Caco-2 (cell line): ENCODE data around the gene THG1L. TPM values are rescaled to one million over a fixed set of nuclear protein-coding genes. Genes with fewer than 3 reads are reported as not detected.

Experiments used
- BruUV-seq: library from RNA; stranded (reverse); fragments of 400-500 nt; replicated peaks from 2 replicates; lab custom pipeline; 2021; lab: Mats Ljungman, UMichigan
- CTCF ChIA-PET: fragments of 300-600 bp; sonication (Branson Sonifier 250); formaldehyde crosslinking; loops from one replicate; lab custom pipeline; 2022; ENCODE audit warnings: antibody characterized with exemption; lab: Charles Lee
- POLR2A ChIA-PET: fragments of 300-600 bp; sonication (Branson Sonifier 250); formaldehyde crosslinking; loops from one replicate; lab custom pipeline; 2022; ENCODE audit warnings: antibody characterized with exemption; lab: Charles Lee
- DNase-seq, 2 experiments: peaks; one replicate each; pipeline versions ENCODE4 v3.0.0 to v3.0.0-alpha.2; 2020 to 2022
- H3K27me3 ChIP-seq: replicated peaks from 2 replicates; pipeline ENCODE4 v1.6.0; 2011; ENCODE audit warnings: low read length; ENCODE audit not compliant: control insufficient read depth, insufficient read depth
- H3K36me3 ChIP-seq: 2 replicates; pipeline ENCODE4 v1.5.1; 2011; ENCODE audit warnings: low read length; ENCODE audit not compliant: control insufficient read depth, insufficient read depth
- H3K4me1 ChIP-seq: fragments of 250-450 bp; sonication (Bioruptor Pico); 2 replicates; pipeline ENCODE4 v1.5.1; 2020; ENCODE audit warnings: mild to moderate bottlenecking
- H3K4me3 ChIP-seq: 2 replicates; pipeline ENCODE4 v1.5.1; 2011; ENCODE audit warnings: low read depth, mild to moderate bottlenecking, control low read depth, low read length
- H3K9me3 ChIP-seq: fragments of 250-450 bp; sonication (Bioruptor Pico); 2 replicates; pipeline ENCODE4 v1.5.1; 2020; ENCODE audit warnings: mild to moderate bottlenecking, moderate library complexity
- H3K27ac Mint-ChIP-seq: one replicate; pipeline ENCODE4 v1.8.0; 2022; ENCODE audit warnings: mixed read lengths; ENCODE audit not compliant: unreplicated experiment
- H3K27me3 Mint-ChIP-seq: one replicate; pipeline ENCODE4 v1.8.0; 2022; ENCODE audit warnings: mixed read lengths; ENCODE audit not compliant: insufficient read depth, unreplicated experiment
- H3K36me3 Mint-ChIP-seq: one replicate; pipeline ENCODE4 v1.8.0; 2022; ENCODE audit warnings: mild to moderate bottlenecking, mixed read lengths; ENCODE audit not compliant: insufficient read depth, unreplicated experiment
- H3K4me1 Mint-ChIP-seq: one replicate; pipeline ENCODE4 v1.8.0; 2022; ENCODE audit warnings: low read depth, mixed read lengths; ENCODE audit not compliant: unreplicated experiment
- H3K4me3 Mint-ChIP-seq: one replicate; pipeline ENCODE4 v1.8.0; 2022; ENCODE audit warnings: mild to moderate bottlenecking, moderate library complexity, mixed read lengths; ENCODE audit not compliant: unreplicated experiment
- H3K9me3 Mint-ChIP-seq: one replicate; pipeline ENCODE4 v1.8.0; 2022; ENCODE audit warnings: mixed read lengths; ENCODE audit not compliant: unreplicated experiment
- intact Hi-C: fragments of 100-400 bp; cut with micrococcal nuclease; formaldehyde crosslinking; loops from one replicate; pipeline ENCODE4 v1.10.0; 2022; ENCODE audit not compliant: unreplicated experiment
- total RNA-seq: library from RNA; stranded (reverse); gene quantifications from 2 replicates; pipeline ENCODE4 v1.2.3, GENCODE V29; 2022
- TF ChIP-seq, protein P1 (sequence below), 2 experiments: fragments of 200-600 bp in 1 of 2; IDR thresholded peaks; 1 replicate in 1 of 2; 2 replicates in 1 of 2; pipeline versions ENCODE4 v1.5.1 to v1.8.0; 2011 to 2022; ENCODE audit warnings: antibody characterized with exemption in 1 of 2, control low read depth in 1 of 2, inconsistent platforms in 1 of 2, low read depth in 1 of 2, low read length in 1 of 2, mild to moderate bottlenecking in 1 of 2, moderate library complexity in 1 of 2; ENCODE audit not compliant: insufficient read depth in 1 of 2, severe bottlenecking in 1 of 2, unreplicated experiment in 1 of 2

The THG1L gene
- total RNA-seq, 1 experiment from 2014 or later = 19.8 TPM

- intact Hi-C loops = no loop called here
- Histone ChIP-seq H3K4me1 (no peaks in the 10 kb centered on the region), H3K36me3 (no peaks in the 10 kb centered on the region), H3K9me3 (no peaks in the 10 kb centered on the region), H3K27me3 (no peaks in the 10 kb centered on the region), H3K4me3 (no peak overlapping the region)
- TF ChIP-seq, protein P1, sequence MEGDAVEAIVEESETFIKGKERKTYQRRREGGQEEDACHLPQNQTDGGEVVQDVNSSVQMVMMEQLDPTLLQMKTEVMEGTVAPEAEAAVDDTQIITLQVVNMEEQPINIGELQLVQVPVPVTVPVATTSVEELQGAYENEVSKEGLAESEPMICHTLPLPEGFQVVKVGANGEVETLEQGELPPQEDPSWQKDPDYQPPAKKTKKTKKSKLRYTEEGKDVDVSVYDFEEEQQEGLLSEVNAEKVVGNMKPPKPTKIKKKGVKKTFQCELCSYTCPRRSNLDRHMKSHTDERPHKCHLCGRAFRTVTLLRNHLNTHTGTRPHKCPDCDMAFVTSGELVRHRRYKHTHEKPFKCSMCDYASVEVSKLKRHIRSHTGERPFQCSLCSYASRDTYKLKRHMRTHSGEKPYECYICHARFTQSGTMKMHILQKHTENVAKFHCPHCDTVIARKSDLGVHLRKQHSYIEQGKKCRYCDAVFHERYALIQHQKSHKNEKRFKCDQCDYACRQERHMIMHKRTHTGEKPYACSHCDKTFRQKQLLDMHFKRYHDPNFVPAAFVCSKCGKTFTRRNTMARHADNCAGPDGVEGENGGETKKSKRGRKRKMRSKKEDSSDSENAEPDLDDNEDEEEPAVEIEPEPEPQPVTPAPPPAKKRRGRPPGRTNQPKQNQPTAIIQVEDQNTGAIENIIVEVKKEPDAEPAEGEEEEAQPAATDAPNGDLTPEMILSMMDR (IDR thresholded peaks at IDR 0.05; ENCODE audit: insufficient read depth in 1 of 2, low read depth in 1 of 2, low read length in 1 of 2, severe bottlenecking in 1 of 2, unreplicated experiment in 1 of 2) = no peak
- H3K4me3 Mint-ChIP-seq = no peak overlapping the region
- CTCF ChIA-PET = no interaction called here
- BruUV-seq = no TSS peak
- DNase-seq = no peak
- no peaks in the 10 kb centered on the region for H3K9me3 Mint-ChIP-seq
- H3K27ac Mint-ChIP-seq = no peak overlapping the region
- no peaks in the 10 kb centered on the region for H3K36me3 Mint-ChIP-seq
- POLR2A ChIA-PET = no interaction called here
- peaks cover 5% of the 10 kb centered on the region for H3K4me1 Mint-ChIP-seq
- H3K27me3 Mint-ChIP-seq = no peaks in the 10 kb centered on the region
Observed at GRCh38 chr5:157709346-157709745, 21.9 kb upstream of the THG1L start.

DNA sequence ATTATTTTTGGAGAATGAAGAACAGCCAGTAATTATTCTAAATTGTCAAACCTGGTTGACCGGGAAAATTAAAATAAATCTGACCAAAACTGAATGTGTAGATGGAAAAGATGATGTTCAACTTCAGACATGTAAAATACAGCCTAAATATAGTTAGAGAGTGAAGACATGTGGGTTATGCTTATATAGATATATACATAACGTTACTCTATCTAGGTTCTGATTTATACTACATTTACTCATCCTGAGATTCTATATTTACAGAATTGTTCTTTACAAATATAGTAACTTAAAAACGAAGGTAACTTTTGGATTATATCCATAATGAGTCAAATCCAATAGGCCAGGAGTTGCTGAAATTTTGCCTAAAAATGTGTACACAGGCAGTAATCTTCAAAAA lies 20.8 kb upstream of the THG1L start:
- no peaks in the 10 kb centered on the region for H3K9me3 Mint-ChIP-seq
- ChIA-PET CTCF (no interaction called here), POLR2A (no interaction called here)
- no peak overlapping the region for H3K4me3 ChIP-seq
- H3K4me1 ChIP-seq = no peaks in the 10 kb centered on the region
- no peaks in the 10 kb centered on the region for H3K9me3 ChIP-seq
- intact Hi-C loops = no loop called here
- H3K36me3 ChIP-seq = no peaks in the 10 kb centered on the region
- H3K27me3 Mint-ChIP-seq = no peaks in the 10 kb centered on the region
- no peaks in the 10 kb centered on the region for H3K36me3 Mint-ChIP-seq
- no peak overlapping the region for H3K27ac Mint-ChIP-seq
- no peak for DNase-seq
- peaks cover 5% of the 10 kb centered on the region for H3K4me1 Mint-ChIP-seq
- TF ChIP-seq, protein P1 (IDR thresholded peaks at IDR 0.05; ENCODE audit: insufficient read depth in 1 of 2, low read depth in 1 of 2, low read length in 1 of 2, severe bottlenecking in 1 of 2, unreplicated experiment in 1 of 2) = no peak
- no TSS peak for BruUV-seq
- H3K4me3 Mint-ChIP-seq = no peak overlapping the region
- H3K27me3 ChIP-seq = no peaks in the 10 kb centered on the region

DNA sequence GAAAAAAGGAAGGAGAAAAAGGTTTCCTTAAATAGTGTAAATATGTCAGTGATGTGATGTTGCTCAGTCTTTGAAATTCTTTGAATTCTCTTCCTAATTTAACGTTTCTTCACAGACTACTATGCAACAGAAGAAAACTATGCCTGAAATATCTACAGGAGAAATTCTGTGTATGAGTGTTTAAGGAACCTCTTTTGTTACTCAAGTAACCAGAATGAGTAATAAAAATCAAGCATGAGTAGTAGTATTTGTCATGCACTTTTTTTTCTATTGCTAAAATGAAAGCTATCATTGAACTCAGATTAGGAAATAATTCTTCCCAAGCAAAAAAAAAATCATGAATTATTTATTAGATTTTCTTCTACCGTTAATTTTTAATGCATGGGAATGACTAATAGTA lies 20.3 kb upstream of the THG1L start:
- intact Hi-C loops = no loop called here
- Histone ChIP-seq H3K4me1 (no peaks in the 10 kb centered on the region), H3K4me3 (no peak overlapping the region), H3K27me3 (no peaks in the 10 kb centered on the region), H3K36me3 (no peaks in the 10 kb centered on the region), H3K9me3 (no peaks in the 10 kb centered on the region)
- no peak overlapping the region for H3K27ac Mint-ChIP-seq
- H3K27me3 Mint-ChIP-seq = no peaks in the 10 kb centered on the region
- H3K36me3 Mint-ChIP-seq = no peaks in the 10 kb centered on the region
- ChIA-PET CTCF (no interaction called here), POLR2A (no interaction called here)
- DNase-seq = no peak
- H3K4me1 Mint-ChIP-seq = peaks cover 4% of the 10 kb centered on the region
- no TSS peak for BruUV-seq
- H3K4me3 Mint-ChIP-seq = no peak overlapping the region
- H3K9me3 Mint-ChIP-seq = no peaks in the 10 kb centered on the region
- TF ChIP-seq, protein P1 (IDR thresholded peaks at IDR 0.05; ENCODE audit: insufficient read depth in 1 of 2, low read depth in 1 of 2, low read length in 1 of 2, severe bottlenecking in 1 of 2, unreplicated experiment in 1 of 2) = no peak
